GM18498 (cell line): ENCODE data around the gene AFAP1L2.

Experiments used
- ATAC-seq: cut with Tn5 transposase; IDR thresholded peaks from one replicate; pipeline ENCODE4 v1.9.1; 2021; ENCODE audit warnings: mild to moderate bottlenecking, moderate library complexity; ENCODE audit not compliant: unreplicated experiment

Gene AFAP1L2

GRCh38 chr10:114297136-114297705 lies 107.1 kb downstream of the AFAP1L2 start:
- no peak for ATAC-seq

DNA sequence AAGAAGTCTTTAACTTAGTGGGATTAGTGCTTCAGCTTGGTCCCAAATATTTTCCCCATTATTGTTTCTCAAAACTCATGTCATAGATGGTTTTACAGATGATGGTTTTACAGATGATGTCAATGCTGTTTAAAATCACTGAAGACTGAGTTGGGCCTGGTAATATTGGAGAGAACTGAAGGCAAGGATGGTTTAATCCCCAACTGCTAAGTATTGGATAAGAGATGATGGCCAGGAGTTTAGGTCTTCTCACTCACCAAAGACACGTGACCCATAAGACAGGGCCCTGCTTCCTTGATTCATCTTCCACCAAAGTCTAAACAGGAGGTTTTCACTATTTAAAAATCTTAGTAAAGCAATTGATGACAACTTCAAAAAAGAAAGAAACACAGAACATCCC lies 108.9 kb downstream of the AFAP1L2 start:
- no peak for ATAC-seq

DNA sequence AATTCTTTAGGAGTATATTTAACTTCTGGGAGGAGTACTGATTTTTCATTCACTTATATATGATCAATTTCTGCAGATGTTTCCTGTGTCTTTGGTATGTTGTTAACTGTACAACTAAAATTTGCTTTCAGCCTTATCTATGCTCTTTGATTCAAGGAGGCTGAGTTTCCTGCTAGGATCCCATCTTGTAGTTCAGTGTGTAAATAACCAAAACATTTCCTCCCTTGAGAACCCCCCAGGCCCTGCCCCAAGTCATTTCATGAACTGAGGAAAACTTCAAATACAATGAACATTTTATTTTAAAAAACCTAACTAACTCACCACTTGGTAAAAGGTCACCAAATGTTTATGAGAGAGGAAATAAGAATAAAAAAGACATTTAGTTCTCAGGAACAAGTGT lies 109.8 kb downstream of the AFAP1L2 start:
- no peak for ATAC-seq

GRCh38 chr10:114293075-114293474 lies 111.2 kb downstream of the AFAP1L2 start:
- no peak for ATAC-seq

GRCh38 chr10:114291516-114291915 lies 112.8 kb downstream of the AFAP1L2 start:
- ATAC-seq = no peak

DNA sequence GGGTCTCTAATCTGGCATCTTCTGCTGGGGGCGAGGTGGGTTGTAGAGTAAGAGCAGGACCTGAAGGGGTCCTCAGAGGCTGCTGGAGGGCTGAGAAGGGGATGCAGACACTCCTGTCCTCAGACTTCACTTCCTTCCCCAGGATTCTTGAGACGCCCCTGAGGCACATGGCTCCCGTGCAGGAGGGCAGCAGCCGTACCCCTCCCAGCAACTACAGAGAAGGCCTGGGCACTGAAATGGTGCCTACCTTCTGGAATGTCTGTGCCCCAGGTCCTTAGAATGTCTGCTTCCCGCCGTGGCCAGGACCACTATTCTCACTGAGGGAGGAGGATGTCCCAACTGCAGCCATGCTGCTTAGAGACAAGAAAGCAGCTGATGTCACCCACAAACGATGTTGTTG lies 113.2 kb downstream of the AFAP1L2 start:
- no peak for ATAC-seq

GRCh38 chr10:114290038-114290437 lies 114.3 kb downstream of the AFAP1L2 start:
- ATAC-seq = no peak

GRCh38 chr10:114289096-114289436 lies 115.2 kb downstream of the AFAP1L2 start:
- no peak for ATAC-seq

DNA sequence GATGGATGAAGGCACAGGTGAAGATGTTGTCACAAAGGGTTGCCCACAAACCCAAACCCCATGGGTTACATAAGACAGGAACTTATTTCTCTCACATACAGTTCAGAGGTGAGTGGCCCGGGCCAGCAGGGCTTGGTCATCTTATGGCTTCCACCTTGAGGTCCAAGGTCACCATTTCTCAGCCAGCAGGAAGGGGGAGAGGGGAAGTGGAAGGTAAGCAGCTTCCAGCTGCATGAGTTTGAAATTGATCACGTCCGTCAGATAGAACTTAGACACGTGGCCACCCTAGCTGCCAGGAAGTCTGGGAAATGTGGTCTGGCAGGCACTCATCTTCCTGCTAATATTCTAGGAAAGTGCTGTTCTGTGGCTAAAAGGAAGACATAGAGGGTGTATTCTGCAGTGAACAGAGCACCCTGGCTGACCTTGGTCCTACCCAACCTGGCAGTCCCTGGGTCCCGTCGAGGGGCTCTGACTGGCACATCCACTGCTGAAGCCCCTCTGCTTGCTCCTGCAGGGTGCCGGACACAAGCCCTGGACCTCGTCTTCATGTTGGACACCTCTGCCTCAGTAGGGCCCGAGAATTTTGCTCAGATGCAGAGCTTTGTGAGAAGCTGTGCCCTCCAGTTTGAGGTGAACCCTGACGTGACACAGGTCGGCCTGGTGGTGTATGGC lies 115.7 kb downstream of the AFAP1L2 start:
- ATAC-seq = no peak

- no peak for ATAC-seq
Measured at GRCh38 chr10:114286921-114287320, 117.4 kb downstream of the AFAP1L2 start.

DNA sequence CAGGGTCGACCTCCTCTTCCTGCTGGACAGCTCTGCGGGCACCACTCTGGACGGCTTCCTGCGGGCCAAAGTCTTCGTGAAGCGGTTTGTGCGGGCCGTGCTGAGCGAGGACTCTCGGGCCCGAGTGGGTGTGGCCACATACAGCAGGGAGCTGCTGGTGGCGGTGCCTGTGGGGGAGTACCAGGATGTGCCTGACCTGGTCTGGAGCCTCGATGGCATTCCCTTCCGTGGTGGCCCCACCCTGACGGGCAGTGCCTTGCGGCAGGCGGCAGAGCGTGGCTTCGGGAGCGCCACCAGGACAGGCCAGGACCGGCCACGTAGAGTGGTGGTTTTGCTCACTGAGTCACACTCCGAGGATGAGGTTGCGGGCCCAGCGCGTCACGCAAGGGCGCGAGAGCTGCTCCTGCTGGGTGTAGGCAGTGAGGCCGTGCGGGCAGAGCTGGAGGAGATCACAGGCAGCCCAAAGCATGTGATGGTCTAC lies 118.3 kb downstream of the AFAP1L2 start:
- no peak for ATAC-seq

- no peak for ATAC-seq
Measured at GRCh38 chr10:114284346-114285071, 119.8 kb downstream of the AFAP1L2 start.

GRCh38 chr10:114283535-114284234 lies 120.6 kb downstream of the AFAP1L2 start:
- no peak for ATAC-seq

DNA sequence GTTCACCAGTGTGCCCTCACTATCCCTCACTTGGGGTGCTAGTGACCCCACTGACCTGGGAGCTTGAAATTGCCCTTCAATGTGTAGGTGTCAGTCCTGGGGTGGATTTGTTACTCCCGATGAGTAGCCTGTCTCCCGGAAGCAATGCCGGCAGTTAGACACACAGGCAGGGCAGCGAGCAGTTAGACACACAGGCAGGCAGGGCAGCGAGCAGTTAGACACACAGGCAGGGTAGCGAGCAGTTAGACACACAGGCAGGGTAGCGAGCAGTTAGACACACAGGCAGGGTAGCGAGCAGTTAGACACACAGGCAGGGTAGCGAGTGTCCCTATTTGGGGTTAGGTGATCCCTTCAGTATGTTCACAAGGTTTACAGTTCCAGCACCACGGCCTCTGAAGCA lies 121.2 kb downstream of the AFAP1L2 start:
- ATAC-seq = no peak

DNA sequence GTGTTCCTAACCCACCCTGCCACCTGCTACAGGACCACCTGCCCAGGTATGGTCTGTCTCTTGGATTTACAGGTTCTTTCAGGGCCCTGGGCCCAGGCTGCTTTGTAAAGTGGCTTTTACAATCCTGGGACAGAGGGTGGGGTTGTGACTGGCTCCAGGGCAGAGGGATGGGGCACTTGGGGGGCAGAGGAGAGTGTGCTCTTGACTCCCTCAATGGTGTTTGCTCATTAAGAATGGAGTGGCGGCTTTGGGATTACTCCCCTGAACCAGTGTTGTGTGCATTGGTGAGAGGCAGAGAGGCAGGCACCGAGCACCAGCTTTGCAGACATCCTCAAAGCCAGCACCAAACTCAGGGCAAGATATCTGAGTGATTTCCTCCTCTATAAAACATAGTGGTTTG lies 121.8 kb downstream of the AFAP1L2 start:
- no peak for ATAC-seq

DNA sequence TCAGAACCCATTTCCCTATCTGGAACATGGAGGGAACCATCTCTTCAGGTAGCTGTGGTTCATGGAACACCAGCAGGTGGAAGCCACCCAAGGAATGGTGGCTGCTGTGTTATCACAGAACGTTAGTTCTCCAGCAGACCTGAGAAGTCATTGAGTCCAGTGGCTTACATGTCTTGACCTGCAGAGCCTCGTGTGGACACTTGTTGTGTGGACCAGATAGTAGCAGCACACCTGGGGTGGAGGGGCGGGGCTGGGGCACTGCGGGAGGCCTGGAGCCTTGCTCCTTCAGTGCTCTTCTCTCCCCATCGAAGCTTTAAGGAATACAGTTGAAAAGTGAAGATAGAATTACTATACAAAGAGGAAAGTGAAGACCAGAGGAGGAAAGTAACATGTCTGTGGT lies 122.8 kb downstream of the AFAP1L2 start:
- no peak for ATAC-seq

- no peak for ATAC-seq
Measured at GRCh38 chr10:114281006-114281405, 123.3 kb downstream of the AFAP1L2 start.

DNA sequence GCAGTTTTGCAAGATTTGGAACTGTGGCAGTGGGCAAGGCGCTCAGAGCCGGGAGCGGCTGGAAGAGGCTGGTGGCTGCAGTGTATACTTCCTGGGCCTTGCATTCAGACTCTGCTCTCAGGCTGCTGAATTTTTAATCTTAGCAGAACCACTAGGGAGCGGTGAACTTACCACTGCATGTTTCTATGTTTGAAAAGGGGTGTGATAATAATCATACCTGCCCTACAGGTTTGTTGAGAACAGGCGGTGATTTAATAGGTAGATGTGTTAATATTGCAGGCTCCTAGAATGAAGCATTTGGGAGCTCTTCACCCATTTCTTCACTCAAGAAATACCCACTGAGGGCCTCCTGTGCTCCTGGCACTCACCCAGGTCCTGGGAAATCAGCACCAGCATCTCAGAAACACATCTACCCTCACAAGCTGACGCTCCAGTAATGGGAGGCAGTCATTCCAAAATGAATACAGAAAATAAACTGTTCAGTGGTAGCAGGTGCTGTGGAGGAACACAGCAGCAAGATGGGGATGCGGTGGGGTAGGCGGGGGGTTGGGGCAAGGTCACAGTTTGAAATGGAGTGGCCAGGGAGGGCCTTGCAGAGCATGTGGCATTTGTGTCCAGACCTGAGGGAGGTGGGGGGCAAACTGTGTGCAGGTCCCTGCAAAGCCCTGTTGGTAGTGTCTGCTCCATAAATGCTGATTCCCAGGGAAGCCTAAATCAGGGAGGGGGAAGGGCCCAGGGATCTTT lies 124.2 kb downstream of the AFAP1L2 start:
- ATAC-seq = no peak

DNA sequence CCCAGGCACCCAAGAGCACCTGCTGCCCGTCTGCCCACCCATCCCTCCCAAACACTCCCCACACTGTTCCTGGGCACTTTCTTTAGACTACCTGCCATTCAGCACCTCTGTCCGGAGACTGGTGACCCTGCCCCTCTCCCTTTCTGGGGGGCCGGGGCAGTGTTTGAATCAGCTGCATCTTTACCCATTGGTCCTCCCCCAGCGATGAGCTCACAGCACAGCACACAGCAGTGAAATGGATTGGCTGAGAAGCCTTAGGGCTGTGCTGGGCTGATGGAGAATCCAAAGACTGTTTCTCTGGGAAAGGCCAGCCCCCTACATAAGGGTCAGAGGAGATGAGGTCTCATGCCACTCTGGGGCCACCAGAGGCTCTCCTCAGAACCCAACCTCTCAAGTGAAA lies 125.0 kb downstream of the AFAP1L2 start:
- no peak for ATAC-seq

- ATAC-seq = no peak
Measured at GRCh38 chr10:114278884-114279191, 125.5 kb downstream of the AFAP1L2 start.
